Ammon's horn (tissue), 1 donor: ENCODE data around the gene KCNK4.

Experiments used
- DNase-seq: peaks from one replicate; pipeline ENCODE4 v3.0.0-alpha.2; 2016; ENCODE audit warnings: low spot score

KCNK4 gene

GRCh38 chr11:64290352-64291261 is 495 bp upstream of the KCNK4 start:
- no peak for DNase-seq

- DNase-seq = no peak
These were observed 804 bp downstream of the KCNK4 start for GRCh38 chr11:64291752-64292459.

- DNase-seq = no peak
These were observed 1.6 kb downstream of the KCNK4 start for GRCh38 chr11:64292460-64293254.

GRCh38 chr11:64294774-64295173 is 3.7 kb downstream of the KCNK4 start:
- no peak for DNase-seq

GRCh38 chr11:64295760-64296159 is 4.7 kb downstream of the KCNK4 start:
- no peak for DNase-seq

GRCh38 chr11:64296236-64296635 is 5.1 kb downstream of the KCNK4 start:
- no peak for DNase-seq

- DNase-seq = no peak
These were observed 6.0 kb downstream of the KCNK4 start for GRCh38 chr11:64296830-64297698.

- no peak for DNase-seq
These were observed 6.7 kb downstream of the KCNK4 start for GRCh38 chr11:64297699-64298358.

GRCh38 chr11:64298966-64299846 is 8.1 kb downstream of the KCNK4 start:
- peak; percentile 81 for DNase-seq

- no peak for DNase-seq
These were observed 8.9 kb downstream of the KCNK4 start, which contains the start of gene CATSPERZ for GRCh38 chr11:64299847-64300648. Gene CATSPERZ (plus strand): TSS chr11:64300358. CDS start chr11:64300411, 53 bp downstream.

- DNase-seq = no peak
These were observed 12.3 kb downstream of the KCNK4 start for GRCh38 chr11:64303109-64304031.

- no peak for DNase-seq
These were observed 12.9 kb downstream of the KCNK4 start for GRCh38 chr11:64304032-64304315.

- DNase-seq = peak; percentile 92
These were observed 13.4 kb downstream of the KCNK4 start for GRCh38 chr11:64304316-64305072.

GRCh38 chr11:64305075-64305690 is 14.1 kb downstream of the KCNK4 start, which contains the start of gene ESRRA:
Gene ESRRA (plus strand): TSS chr11:64305524. CDS start chr11:64307180, 1,656 bp downstream.
- DNase-seq = peak; percentile 99

- DNase-seq = peak; percentile 77
These were observed 14.8 kb downstream of the KCNK4 start for GRCh38 chr11:64305691-64306562.

GRCh38 chr11:64306563-64306875 is 15.4 kb downstream of the KCNK4 start:
- DNase-seq = no peak
